Measurements from ENCODE around the gene HDLBP. TPM values are rescaled to one million over a fixed set of nuclear protein-coding genes. Genes with fewer than 3 reads are reported as not detected.

Gene HDLBP
- total RNA-seq, 4 donors from 2014 or later = 239 to 310 (median 273) TPM

DNA sequence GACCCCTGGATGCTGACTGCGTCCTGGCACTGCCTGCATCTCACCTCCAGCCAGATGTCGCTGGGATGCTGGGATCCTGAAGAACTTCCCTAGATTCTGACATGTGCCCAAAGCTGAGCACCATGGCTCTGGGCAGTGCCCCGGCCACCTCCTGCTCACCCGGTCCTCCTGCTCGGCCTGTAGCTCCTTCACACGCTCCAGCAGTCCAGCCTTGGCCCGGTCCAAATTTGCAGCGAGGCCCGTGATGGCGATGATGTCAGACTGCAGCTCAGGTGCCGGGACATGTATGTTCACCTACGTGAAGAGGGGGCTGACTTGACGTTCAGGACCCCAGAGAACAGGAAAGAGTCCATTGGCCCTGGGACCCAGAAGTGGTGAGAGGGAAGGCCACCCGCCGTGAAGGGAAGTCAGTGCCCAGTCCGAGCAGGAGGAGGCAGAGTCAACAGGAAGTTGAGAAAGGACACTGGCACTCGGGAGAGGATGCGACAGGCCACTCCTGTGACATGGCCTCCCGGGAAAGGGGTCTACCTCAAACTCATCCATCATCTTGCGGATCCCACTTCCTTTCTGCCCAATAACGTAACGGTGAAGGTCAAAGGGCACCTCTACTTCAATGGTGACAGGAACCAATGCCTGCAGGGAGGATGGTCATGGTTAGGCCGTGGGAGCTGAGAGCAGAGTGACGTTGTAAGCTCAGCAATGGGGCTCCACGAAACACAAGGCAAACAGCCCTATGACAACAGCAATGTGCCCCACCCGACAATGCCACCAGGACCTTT, 80.3 kb downstream of the HDLBP start:
- no peaks in the 10 kb centered on the region for H3K4me1 ChIP-seq
- 74 to 89% methylated on average over 17 to 21 of the region's 26 CpGs for WGBS, 2 donors

DNA sequence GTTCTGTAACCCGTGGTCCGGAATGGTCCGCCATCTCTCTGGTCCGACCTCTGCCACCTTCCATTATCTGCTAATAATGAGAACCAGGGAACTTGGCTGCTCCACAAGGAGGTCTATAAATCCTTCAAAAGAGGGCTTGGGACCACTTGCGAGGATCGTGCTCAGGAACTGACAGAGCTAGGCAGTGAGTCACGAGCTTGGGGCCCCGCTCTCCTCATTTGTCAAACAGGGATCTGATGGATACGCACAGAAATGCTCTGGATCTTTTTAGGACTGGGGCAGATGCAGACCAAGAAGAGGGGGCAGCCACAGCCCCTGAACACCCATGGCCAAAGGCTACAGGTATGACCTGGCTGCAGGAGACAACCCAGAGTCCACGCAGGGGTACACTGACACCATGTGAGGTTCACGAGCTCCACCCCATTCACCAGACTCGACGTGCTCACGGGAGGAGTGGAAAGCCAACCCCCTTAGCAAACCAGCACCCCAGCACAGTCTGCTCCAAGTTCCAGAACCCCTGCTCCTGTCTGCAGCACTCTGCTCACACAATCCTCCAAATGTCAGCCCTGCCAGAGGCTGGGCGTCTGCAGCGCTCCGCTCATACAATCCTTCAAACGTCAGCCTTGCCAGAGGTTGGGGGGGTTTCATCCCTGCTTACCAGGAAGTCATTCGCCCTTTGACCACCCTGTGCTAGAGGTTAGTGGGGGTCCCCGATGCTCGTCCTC, 81.2 kb downstream of the HDLBP start:
- intact Hi-C loops (cut with DNase I) = no loop called here

More for the DNA sequence above, 80.3 kb downstream of the HDLBP start:
- Histone ChIP-seq H3K27me3 (no peaks in the 10 kb centered on the region), H3K4me3 (no peak overlapping the region), H3K27ac (no peak overlapping the region), H3K36me3 (peaks cover 83 to 100% (median 98%) of the 10 kb centered on the region in 3 donors), H3K9me3 (no peaks in the 10 kb centered on the region)
- no peak for DNase-seq
- intact Hi-C loops (cut with DNase I) = no loop called here
- TF ChIP-seq, protein P1, sequence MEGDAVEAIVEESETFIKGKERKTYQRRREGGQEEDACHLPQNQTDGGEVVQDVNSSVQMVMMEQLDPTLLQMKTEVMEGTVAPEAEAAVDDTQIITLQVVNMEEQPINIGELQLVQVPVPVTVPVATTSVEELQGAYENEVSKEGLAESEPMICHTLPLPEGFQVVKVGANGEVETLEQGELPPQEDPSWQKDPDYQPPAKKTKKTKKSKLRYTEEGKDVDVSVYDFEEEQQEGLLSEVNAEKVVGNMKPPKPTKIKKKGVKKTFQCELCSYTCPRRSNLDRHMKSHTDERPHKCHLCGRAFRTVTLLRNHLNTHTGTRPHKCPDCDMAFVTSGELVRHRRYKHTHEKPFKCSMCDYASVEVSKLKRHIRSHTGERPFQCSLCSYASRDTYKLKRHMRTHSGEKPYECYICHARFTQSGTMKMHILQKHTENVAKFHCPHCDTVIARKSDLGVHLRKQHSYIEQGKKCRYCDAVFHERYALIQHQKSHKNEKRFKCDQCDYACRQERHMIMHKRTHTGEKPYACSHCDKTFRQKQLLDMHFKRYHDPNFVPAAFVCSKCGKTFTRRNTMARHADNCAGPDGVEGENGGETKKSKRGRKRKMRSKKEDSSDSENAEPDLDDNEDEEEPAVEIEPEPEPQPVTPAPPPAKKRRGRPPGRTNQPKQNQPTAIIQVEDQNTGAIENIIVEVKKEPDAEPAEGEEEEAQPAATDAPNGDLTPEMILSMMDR (IDR thresholded peaks at IDR 0.05) = no peak
- no peak for TF ChIP-seq POLR2A (IDR thresholded peaks at IDR 0.05)

DNA sequence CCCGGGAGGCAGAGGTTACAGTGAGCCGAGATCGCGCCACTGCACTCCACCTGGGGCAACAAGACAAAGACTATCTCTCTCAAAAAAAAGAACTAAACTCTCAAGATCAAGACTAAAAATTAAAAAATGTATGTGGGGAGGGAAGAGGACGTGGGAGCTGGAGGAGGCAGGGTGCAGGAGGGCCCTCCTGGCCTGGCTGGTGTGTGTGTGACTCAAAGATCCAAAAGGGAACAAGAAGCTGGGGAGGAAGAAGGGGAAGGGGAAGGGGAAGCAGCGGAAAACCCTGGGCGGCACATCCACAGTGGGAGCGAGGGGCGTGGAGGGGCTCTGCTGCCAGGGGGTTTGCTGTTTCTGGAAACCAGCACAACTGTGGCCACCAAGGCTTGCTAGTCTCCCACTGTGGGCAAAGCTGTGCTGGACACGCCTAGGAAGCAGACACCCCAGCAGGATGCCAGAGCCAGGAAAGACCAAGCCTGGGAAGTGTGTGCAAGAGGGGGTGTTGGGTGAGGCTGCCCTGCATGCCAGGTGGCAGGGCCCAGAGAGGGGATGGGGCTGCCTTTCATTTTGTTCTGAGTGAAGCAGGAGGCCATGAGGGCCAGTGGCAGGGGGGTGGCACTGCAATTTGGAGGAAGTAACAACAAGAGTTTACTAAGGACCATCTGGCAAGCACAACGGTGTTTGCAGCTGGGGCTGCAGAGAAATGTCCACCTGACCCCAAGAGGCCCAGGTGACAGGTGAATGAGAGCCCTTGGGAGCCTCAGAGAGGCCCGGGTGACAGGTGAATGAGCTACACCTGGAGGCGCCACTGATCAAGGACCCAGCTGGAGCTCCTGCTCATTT, 82.5 kb downstream of the HDLBP start:
- 80 to 84% methylated on average over 11 to 12 of the region's 13 CpGs for WGBS, 2 donors
- TF ChIP-seq POLR2A (IDR thresholded peaks at IDR 0.05) = no peak
- TF ChIP-seq, protein P1 (IDR thresholded peaks at IDR 0.05) = no peak
- H3K4me1 ChIP-seq = no peaks in the 10 kb centered on the region
- no peak for DNase-seq
- H3K27me3 ChIP-seq = no peaks in the 10 kb centered on the region
- peaks cover 84 to 100% (median 98%) of the 10 kb centered on the region in 3 donors for H3K36me3 ChIP-seq
- H3K4me3 ChIP-seq = no peak overlapping the region
- intact Hi-C loops (cut with DNase I) = no loop called here
- H3K27ac ChIP-seq = no peak overlapping the region
- H3K9me3 ChIP-seq = no peaks in the 10 kb centered on the region

More for the DNA sequence above, 81.2 kb downstream of the HDLBP start:
- WGBS, 2 donors = 92 to 98% methylated on average over 13 to 19 of the region's 21 CpGs
- Histone ChIP-seq H3K27ac (no peak overlapping the region), H3K9me3 (no peaks in the 10 kb centered on the region), H3K36me3 (peaks cover 83 to 100% (median 98%) of the 10 kb centered on the region in 3 donors), H3K4me3 (no peak overlapping the region), H3K27me3 (no peaks in the 10 kb centered on the region), H3K4me1 (no peaks in the 10 kb centered on the region)
- DNase-seq = no peak
- TF ChIP-seq, protein P1 (IDR thresholded peaks at IDR 0.05) = no peak
- TF ChIP-seq POLR2A (IDR thresholded peaks at IDR 0.05) = no peak

DNA sequence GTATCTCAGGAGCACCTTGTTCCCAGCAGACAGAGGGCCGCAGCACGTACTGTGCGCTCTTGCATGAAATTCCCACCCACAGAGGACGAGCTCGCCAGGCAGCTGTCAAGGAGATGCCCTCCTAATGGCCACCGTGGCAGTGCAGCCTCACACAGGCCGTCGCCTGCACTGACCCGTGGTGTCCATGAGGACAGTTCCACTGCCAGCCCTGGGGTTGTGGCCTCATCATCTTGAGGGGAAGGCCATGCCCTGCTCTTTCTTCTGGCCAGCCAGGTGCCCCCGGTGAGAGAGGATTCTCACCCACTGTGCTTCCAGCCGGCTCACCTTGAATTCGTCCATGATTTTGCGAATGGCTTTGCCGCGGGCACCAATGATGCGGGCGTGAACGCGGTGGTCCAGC, 85.0 kb downstream of the HDLBP start:
- Histone ChIP-seq H3K27ac (no peak overlapping the region), H3K9me3 (no peaks in the 10 kb centered on the region), H3K36me3 (peaks cover 71 to 100% (median 84%) of the 10 kb centered on the region in 3 donors), H3K4me3 (no peak overlapping the region), H3K27me3 (no peaks in the 10 kb centered on the region), H3K4me1 (no peaks in the 10 kb centered on the region)
- DNase-seq = no peak
- intact Hi-C loops (cut with DNase I) = no loop called here
- TF ChIP-seq POLR2A (IDR thresholded peaks at IDR 0.05) = no peak
- TF ChIP-seq, protein P1 (IDR thresholded peaks at IDR 0.05) = no peak
- 88 to 99% methylated on average over 8 to 13 of the region's 19 CpGs for WGBS, 2 donors
